ENCODE measurements around the gene GDF9.
A peak's percentile ranks its signal among the peaks of the same experiment; 100 is the strongest.

The GDF9 gene, protein sequence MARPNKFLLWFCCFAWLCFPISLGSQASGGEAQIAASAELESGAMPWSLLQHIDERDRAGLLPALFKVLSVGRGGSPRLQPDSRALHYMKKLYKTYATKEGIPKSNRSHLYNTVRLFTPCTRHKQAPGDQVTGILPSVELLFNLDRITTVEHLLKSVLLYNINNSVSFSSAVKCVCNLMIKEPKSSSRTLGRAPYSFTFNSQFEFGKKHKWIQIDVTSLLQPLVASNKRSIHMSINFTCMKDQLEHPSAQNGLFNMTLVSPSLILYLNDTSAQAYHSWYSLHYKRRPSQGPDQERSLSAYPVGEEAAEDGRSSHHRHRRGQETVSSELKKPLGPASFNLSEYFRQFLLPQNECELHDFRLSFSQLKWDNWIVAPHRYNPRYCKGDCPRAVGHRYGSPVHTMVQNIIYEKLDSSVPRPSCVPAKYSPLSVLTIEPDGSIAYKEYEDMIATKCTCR

DNA sequence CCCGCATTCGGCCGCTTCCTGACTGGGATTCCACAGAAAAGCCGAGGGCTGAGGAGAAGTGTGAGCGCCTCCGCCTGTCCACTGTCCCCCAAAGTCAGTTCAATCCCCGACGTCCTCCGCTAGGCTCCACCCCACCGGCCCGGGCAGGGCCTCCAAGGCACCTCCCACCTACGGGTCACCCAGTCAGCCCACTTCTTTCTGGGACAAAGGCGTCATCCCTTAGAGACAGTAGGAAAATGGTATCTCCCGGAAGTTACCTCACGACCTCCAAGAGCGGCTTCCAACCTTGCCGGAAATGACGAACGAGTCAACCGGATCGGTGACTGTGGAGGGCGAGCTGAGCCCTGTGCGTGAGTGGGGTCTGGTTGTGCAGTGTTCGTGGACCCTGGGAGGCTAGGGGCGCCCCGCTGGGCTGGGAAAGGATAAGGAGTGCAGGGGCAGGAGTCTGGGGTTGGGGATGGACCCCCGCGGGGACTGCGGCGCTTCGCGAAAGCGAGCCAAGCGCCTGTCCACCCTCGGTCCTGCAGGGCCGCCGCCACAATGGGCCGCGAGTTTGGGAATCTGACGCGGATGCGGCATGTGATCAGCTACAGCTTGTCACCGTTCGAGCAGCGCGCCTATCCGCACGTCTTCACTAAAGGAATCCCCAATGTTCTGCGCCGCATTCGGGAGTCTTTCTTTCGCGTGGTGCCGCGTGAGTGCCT lies at the start of gene GDF9, which contains the start of gene UQCRQ:
Gene GDF9 (minus strand): TSS at position 128 of the 704 bp plus-strand sequence. CDS start 1,936 bp downstream, outside the sequence.
Gene UQCRQ (plus strand): TSS at position 301 of the 704 bp plus-strand sequence. CDS start 240 bp downstream, at position 541.
- DNase-seq (ENCODE audit: extremely low spot score, insufficient read length, low read depth) (peak; percentile 95), FAIRE-seq (peak; percentile 99)

GRCh38 chr5:132915681-132916080 lies 49.4 kb upstream of the GDF9 start:
- no peak for FAIRE-seq
- no peak for DNase-seq (ENCODE audit: extremely low spot score, insufficient read length, low read depth)

DNA sequence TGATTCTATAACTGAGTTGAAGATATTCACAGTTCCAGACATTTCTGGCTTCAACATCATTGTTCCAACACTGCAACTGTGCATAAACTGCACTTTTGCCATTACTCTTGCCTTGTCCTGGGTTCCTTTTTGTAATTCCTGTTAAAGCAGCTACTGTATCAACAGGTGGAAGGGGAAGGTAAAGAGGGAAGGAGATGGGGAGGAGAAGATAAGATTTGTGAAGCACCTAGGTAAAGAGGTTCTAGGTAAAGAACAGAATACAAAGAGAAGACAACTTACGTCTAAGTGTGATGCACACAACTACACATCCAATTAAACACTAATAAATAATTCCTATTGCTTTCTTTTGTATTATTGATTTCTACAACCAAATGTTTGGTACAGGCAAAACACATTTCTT lies 43.4 kb upstream of the GDF9 start:
- FAIRE-seq (no peak), DNase-seq (ENCODE audit: extremely low spot score, insufficient read length, low read depth) (no peak)

DNA sequence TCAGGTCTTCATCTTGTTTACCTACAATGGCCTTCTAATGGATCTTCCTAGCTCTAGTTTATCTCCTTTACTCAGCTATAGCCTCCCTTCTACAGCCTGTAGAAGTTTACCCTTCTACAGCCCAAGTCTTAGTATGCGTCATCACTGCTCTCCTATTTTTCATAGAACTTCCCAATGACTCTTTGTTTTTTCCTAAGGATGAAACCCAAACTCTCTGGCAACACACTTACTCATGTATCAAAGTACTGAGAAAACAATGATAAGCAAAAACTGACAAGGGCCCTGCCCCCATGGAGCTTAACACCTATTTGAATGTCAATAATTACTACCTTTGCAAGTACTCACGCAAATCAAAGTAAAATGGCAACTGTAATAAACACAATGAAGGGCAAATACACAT lies 40.9 kb upstream of the GDF9 start:
- FAIRE-seq, result no peak

GRCh38 chr5:132905938-132906337 lies 39.7 kb upstream of the GDF9 start:
- FAIRE-seq (no peak), DNase-seq (ENCODE audit: extremely low spot score, insufficient read length, low read depth) (no peak)

More for the DNA sequence above, 40.9 kb upstream of the GDF9 start:
- DNase-seq (ENCODE audit: extremely low spot score, insufficient read length, low read depth), result no peak

- DNase-seq (ENCODE audit: extremely low spot score, insufficient read length, low read depth) (no peak), FAIRE-seq (no peak)
Measured at GRCh38 chr5:132901730-132902129, 35.5 kb upstream of the GDF9 start.

DNA sequence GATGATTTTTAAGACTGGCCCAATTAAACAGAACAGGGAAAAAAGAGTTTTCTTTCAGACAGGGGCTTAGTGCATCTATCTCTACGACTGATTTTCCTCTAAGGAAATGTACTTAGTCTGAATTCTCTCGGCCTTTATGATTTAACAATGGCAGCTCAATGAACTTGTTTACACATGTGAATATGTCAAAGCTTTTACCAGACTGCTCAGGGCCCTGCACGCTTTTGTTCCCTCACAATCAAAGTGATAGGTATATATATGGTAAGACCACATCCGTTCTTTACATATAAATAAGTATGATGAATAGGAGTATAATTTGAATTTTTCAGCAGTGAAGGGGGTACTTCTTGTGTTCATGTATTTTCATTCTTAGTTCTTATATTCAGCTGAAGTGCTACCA lies 34.8 kb upstream of the GDF9 start:
- DNase-seq (ENCODE audit: extremely low spot score, insufficient read length, low read depth), result no peak
- FAIRE-seq, result no peak

DNA sequence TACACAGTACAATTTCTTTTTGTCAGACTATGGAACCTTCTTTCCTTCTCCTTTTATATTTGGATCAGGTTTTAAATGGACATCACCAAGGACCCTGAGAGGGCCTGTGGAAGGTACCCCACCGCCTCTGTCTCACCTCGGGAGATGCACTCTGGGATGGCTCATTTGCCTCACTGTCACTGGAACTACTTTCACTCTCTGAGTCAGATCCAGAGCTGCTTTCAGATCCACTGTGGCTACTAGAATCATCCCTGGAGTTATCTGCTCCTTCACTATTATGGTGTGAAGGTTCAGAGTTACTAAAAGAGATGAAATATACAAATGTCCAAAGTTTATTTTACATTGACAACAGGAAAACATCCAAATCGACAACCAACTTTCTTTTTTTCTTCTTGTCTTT lies 31.8 kb upstream of the GDF9 start:
- DNase-seq (ENCODE audit: extremely low spot score, insufficient read length, low read depth), result no peak
- FAIRE-seq, result no peak

DNA sequence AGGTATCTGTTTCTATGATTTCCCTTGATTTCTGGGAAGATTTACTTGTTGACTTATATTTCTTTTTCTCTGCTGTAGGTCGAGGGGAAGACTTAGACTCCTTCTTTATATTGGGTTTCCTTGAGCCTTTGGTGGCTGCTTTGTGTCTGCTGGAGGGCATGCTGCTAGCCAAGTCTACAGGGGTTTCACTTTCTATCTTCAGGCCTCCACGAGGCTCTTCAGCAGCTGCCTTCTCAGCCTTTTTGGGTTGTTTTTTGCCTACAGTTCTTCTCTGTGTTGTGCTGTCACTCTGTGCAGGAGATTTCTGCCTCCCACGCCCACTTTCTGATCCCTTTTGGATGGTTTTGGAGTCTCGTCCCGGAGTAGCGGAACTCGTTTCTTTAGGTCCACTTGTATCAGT lies 30.4 kb upstream of the GDF9 start:
- FAIRE-seq, result no peak
- no peak for DNase-seq (ENCODE audit: extremely low spot score, insufficient read length, low read depth)

DNA sequence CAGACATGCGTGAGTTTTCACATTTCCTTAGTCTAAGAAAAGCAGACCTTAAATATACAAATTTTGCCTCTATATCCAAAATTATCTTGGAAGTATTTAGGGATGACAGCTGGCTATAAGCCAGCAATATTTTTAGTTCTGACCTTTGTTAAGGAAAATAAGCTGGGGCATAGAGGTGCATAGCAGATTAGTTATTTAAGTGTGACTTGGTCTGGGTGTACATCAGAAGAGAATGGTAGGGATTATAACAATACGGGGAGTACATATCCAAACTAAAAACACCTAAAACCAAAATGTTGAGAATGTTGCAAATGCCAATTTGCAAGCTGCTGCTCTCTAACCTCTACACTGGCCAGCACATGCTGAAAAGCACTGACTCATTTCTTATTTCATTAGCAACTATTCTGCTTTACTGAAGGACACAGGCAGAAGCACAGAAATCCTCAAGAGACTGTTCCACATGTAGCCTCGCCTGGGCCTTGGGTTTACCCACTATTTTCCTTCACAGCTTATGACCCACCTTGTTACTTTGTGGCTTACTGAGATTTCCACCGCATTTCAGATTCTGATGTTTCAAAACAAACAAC lies 29.5 kb upstream of the GDF9 start:
- DNase-seq (ENCODE audit: extremely low spot score, insufficient read length, low read depth), result no peak
- no peak for FAIRE-seq

GRCh38 chr5:132890817-132891216 lies 24.5 kb upstream of the GDF9 start:
- DNase-seq (ENCODE audit: extremely low spot score, insufficient read length, low read depth) (no peak), FAIRE-seq (no peak)

DNA sequence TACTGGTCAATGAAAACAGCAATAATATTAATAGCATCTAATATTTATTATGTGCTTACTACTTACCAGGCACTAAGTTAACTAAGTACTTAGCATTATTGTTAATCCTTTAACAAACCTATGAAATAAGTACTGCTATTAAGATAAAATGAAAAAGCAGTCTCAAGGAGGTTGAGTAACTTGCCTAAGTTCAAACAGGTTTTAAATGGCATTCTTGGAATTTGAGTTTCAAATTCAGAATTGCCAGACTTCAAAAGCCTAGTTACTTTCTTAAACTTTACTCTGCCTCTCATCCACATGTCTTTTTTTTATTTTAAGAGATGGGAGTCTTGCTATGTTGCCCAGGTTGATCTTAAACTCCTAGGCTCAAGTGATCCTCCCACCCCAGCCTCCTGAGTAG lies 23.2 kb upstream of the GDF9 start:
- FAIRE-seq (no peak), DNase-seq (ENCODE audit: extremely low spot score, insufficient read length, low read depth) (no peak)

GRCh38 chr5:132887283-132887682 lies 21.0 kb upstream of the GDF9 start:
- DNase-seq (ENCODE audit: extremely low spot score, insufficient read length, low read depth) (no peak), FAIRE-seq (no peak)

DNA sequence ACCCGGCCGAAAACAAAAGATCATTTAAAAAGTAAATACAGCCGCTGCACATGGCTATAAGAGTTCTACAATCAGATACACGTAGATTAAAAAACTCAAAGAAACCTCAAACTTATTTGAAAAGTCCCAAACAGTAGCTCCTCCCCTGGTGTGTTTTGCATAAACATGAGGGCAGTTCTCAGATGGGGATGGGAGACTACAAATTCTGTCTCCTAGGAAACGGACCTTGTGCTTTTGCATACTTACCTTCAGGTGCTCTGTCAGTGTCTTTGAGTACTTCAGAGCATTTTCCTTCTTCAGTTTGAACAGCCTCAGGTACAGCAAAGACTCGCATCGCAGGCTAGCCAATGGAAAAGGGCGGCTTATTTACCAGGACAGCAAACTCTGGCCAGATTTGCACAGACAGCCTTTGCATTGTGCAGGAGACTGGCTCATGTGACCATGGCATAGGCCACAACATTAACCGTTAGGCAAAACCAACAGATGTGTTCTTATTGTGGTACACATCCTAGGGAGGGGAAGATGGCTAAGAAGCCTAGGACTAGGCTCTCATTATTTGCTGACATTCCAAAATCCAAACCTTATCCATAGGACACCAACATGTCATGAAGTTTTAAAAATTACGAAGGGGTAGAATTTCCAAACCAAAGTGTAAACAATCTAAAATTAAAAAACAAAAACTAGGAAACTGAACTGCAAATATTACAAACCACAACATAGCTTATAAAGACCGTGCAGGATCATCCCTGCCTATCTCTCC lies 20.0 kb upstream of the GDF9 start:
- DNase-seq (ENCODE audit: extremely low spot score, insufficient read length, low read depth) (no peak), FAIRE-seq (no peak)

DNA sequence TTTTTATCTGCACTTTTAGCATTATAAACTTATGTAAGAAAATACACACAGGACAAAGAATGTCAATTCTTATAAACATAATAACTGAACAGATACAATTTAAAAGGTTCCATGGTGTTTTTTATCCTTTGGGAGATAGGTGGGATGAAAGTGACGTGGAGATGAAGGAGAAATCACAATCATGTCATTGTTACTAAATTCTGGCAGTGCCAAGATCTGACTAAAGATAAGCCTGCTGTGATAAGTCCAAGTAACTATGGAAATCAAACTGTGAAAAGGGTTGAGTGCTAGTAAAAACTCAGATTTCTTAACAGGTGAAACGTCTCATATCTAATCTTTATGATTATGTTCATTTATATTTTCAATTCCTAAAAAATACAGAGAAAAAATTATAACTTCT lies 18.3 kb upstream of the GDF9 start:
- FAIRE-seq, result no peak
- DNase-seq (ENCODE audit: extremely low spot score, insufficient read length, low read depth), result no peak

DNA sequence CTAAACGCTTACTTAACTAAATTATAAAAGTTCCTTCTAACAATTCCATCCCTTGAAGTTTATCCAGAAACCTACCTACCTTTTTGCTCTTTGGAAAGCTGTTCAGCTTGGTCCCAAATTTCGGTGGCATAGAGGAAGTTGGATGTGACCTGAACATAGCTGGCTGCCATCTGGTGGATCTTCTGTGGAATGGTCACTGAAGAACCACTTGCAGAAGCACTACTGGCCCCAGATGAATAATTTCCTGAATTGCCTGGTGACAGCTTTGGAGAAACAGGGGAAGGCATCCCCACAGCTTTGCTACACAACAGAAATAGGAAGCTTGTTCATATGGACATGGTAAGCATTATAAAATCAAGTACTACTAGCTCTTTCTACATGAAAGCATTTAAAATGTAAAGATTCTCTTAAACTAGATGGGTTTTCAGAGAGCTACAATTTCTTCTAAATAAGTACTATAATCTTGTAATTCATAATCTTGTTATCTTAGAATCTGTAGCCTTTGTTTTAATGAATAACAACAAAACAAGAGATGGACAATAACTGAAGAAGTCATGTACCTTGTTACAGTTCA lies 17.1 kb upstream of the GDF9 start:
- DNase-seq (ENCODE audit: extremely low spot score, insufficient read length, low read depth), result peak; percentile 9
- peak; percentile 60 for FAIRE-seq

- no peak for DNase-seq (ENCODE audit: extremely low spot score, insufficient read length, low read depth)
- FAIRE-seq, result no peak
Measured at GRCh38 chr5:132877938-132878337, 11.7 kb upstream of the GDF9 start.

GRCh38 chr5:132877466-132877865 lies 11.2 kb upstream of the GDF9 start:
- DNase-seq (ENCODE audit: extremely low spot score, insufficient read length, low read depth) (no peak), FAIRE-seq (no peak)

GRCh38 chr5:132876020-132876759 lies 9.9 kb upstream of the GDF9 start:
- FAIRE-seq (no peak), DNase-seq (ENCODE audit: extremely low spot score, insufficient read length, low read depth) (no peak)

All from GM18507 (cell line).